Activated CD4-positive, CD25-positive, alpha-beta regulatory T cell (primary cell): ENCODE results near the gene FRMD1.

Experiments
- DNase-seq, 4 experiments: peaks; one replicate each; lab custom pipeline; 2025; lab: John Stamatoyannopoulos, UW

Gene FRMD1

GRCh38 chr6:168095171-168095691 lies 16.2 kb upstream of the FRMD1 start:
- DNase-seq = no peak

DNA sequence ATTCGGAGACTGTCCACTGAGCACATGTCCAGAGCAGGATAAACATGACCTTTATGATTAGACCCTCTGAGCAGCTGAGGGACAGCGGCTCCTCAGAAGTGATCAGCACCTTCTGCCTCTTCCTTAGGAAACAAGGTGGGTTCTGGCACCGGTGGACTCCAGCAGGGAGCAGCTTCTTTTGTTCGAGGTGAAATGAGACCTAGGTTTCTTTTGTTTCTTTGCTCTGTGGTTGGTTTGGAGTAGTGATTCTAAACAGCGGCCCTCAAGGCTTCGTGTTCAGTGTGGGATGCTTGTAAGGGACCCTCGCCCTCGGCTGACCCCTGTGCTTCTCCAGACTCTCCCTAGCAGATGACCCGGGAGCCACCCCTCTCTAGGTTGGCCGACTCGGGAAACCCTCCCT lies 14.6 kb upstream of the FRMD1 start:
- no peak for DNase-seq

DNA sequence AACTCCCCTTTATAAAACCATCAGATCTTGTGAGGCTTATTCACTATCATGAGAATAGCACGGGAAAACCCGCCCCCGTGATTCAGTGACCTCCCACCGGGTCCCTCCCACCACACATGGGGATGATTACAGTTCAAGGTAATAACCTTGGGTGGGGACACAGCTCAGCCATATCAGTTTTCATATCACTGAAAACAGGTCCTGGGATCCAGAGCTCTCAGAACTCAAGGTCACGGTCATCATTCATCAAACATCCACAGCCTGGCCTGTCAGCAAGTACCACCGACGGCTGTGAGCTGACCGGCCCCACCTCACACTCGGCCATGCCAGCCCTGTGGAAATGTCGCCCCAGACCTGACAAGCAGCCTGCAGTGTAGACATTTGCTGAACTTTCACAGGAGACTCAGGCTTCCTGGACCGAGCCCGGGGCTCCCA lies 14.1 kb upstream of the FRMD1 start:
- no peak for DNase-seq

GRCh38 chr6:168092541-168092940 lies 13.5 kb upstream of the FRMD1 start:
- no peak for DNase-seq

- no peak for DNase-seq
Measured at GRCh38 chr6:168091381-168092264, 12.6 kb upstream of the FRMD1 start.

GRCh38 chr6:168090706-168091105 lies 11.7 kb upstream of the FRMD1 start:
- no peak for DNase-seq

DNA sequence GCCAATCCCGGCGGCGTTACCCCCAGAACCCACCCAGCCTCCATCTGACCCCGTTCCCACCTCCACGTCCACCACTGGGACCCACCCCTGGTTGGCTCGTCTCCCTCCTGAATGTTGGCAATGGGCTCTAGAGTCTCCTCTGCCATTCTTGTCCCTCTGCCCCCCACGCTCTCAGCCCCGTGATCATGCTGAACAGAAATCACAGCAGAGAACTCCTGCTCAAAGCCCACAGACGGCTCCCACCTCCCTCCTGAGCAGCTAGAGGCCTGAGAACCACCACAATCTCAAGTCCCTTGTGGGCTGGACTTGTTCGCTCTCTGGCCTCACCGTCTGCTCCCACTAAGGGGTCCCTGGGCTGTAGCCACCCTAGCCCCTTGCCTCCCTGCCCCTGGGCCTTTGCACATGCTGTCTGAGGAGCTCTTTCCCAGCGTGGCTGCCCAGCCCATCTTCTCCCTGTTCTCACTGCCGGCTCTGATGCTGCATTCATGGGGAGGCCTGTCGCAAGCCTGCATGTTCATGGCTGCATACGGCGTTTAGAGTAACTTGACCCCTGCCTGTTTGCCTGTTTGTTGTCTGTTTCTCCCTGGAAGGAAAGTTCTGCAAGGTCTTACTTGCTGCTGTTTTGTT lies 11.2 kb upstream of the FRMD1 start:
- no peak for DNase-seq

GRCh38 chr6:168089186-168090063 lies 10.4 kb upstream of the FRMD1 start:
- DNase-seq = no peak

DNA sequence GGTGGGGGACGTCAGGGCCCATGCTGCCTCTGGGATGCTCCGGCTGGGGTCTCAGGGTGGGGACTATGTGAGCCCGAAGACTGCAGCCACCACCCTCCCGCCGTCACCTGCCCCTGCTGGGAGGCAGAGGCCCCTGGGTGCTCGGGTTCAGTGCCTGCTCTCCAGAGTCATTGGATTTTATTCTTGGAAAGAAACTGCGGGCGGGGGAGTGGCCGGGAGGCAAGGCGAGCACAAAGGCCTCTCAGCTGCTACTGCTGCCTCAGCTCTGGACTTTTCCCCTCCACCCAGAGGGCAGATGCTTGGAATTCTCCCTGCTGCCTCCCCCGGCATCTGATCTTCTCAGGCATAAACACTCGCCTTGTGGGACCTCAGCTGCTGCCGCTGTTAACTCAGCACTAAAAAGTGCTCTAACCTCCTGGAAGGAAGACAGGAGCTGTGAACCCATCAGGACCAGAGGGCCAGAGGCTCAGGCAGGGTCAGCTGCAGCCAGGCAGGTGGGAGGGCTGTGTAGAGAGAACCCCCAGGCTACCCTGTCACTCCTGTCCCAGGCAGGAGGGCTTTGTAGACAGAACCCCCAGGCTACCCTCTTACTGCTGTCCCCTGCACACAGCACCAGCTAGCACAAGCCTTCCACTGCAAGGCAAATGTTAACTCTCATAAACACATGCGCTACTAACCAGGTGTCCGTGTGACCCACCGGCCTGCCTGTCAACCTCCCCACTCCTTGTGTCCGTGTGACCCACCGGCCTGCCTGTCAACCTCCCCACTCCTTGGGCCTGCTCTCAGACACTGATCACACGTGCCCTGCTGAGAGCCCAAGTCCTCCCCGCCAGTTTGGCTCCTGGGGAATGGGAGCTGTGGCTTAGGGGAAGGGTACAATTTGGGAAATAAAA lies 9.4 kb upstream of the FRMD1 start:
- DNase-seq = no peak

GRCh38 chr6:168087436-168088160 lies 8.6 kb upstream of the FRMD1 start:
- DNase-seq = no peak

DNA sequence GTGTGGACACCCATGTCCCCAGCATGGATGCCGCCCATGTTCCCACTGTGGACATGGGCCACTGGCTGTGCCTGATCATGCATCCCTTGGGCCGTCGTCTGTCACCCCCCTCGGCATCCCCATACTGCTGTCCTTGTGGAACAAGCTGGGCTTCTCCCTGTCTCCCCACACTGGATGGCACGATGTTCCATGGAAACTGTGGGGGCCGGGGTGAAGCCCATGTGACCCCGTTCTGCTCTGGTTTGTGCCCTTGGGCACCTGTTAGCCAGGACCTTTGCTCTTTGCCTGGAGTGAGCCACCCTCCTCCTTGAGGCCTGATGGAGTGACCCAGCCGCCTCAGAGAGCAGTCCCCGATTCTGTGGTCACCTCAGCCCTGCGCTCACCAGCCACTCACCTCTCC lies 7.6 kb upstream of the FRMD1 start:
- no peak for DNase-seq

DNA sequence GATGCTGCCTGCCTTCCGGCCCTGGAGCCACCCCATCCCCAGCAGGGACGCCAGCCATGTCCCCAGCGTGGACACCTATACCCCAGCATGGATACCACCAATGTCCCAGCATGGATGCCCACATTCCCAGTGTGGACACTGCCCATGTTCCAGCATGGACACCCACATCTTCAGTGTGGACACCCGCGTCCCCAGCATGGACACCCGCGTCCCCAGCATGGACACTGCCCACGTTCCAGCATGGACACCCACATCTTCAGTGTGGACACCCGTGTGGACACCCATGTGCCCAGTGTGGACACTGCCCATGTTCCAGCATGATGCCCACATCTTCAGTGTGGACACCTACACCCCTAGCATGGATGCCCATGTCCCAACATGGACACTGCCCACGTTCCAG lies 7.1 kb upstream of the FRMD1 start:
- no peak for DNase-seq

GRCh38 chr6:168084465-168085160 lies 5.6 kb upstream of the FRMD1 start:
- no peak for DNase-seq

GRCh38 chr6:168083514-168083885 lies 4.5 kb upstream of the FRMD1 start:
- no peak for DNase-seq

DNA sequence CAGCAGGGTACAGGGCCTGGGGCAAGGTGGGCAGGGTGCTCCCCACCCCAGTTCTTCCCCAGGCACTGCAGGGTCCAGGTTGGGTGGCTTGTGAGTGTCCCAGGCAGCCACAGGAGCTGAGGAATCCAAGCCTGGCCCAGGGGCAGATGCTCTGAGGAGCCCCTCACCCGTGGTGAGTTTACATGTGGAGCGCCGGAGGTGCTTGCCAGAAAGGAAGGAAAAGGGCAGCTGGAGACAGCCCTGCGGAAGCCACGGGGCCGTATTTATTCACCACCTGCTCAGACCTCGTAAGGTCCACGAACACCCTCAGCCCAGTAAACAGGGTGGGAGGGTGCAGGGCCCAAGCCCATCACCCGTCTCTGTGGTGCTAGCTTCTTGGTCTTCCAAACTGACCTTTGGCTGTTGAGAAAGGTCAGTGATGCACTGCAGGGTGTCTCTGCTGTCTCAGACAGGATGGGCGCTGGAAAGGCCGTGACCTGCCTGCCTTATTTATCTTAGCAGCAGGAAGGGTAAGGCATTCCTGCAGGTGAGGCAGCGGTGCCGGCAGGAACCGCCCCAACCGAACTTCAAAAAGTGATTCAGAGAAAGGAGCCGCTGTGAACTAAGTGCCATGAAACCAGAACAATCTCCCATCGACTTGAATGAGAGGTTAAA lies 4.0 kb upstream of the FRMD1 start:
- DNase-seq = no peak

GRCh38 chr6:168081858-168082546 lies 3.0 kb upstream of the FRMD1 start:
- DNase-seq = no peak

DNA sequence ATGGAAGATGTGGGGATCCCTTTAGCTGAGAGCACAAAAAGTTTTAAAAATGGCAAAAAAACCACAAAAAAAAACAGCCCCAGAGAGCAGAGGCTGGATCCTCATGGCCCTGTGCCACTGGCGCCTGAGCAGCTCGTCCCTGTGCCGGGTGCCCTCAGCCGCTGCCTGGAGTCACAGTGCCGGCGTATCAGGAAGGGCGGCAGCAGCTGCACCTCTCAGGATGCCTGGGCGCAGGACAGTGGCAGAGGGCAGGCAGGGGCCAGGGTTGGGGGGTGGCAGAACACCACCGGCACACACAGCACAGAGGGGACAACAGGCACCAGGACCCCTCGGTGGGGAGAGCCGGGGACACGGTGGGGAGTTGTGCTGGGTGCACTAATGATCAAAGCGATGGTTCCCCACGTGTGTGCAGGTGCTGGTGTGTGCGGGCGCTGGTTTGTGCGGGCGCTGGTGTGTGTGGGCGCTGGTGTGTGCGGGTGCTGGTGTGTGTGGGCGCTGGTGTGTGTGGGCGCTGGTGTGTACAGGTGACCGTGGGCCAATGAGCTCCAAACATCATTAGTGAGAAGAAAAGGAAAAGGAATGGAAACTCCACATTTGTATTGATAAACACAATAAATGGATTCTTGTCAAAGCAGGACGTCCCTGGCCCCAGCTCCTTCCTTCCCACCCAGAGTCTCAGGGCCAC lies 1.5 kb upstream of the FRMD1 start:
- no peak for DNase-seq
